Measurements from ENCODE around the gene HAPSTR1. TPM values are rescaled to one million over a fixed set of nuclear protein-coding genes. Genes with fewer than 3 reads are reported as not detected.

HAPSTR1 gene
- polyA plus RNA-seq, 1 of the 3 experiments (the other 2 are of a cell fraction) = 7.0 TPM

- Histone ChIP-seq H3K36me3 (replicated peaks in 1 of 2; ENCODE audit: control insufficient read depth in 1 of 2, insufficient read depth in 2 of 2, low read length in 1 of 2) (no peaks in the 10 kb centered on the region), H3K9me2 (no peaks in the 10 kb centered on the region), H3K4me3 (ENCODE audit: low read depth in 2 of 2, low read length in 1 of 2) (no peak overlapping the region), H3K27ac (ENCODE audit: low read depth in 2 of 2, low read length in 1 of 2) (no peak overlapping the region), H2AFZ (ENCODE audit: low read depth) (no peak overlapping the region), H3K9me3 (no peaks in the 10 kb centered on the region), H4K20me1 (ENCODE audit: insufficient read depth) (no peaks in the 10 kb centered on the region), H3K79me2 (ENCODE audit: insufficient read depth) (no peaks in the 10 kb centered on the region), H3K4me2 (no peak overlapping the region), H3K4me1 (ENCODE audit: control insufficient read depth in 1 of 2, insufficient read depth in 2 of 2, low read depth in 1 of 2, low read length in 1 of 2) (no peaks in the 10 kb centered on the region), H3K27me3 (ENCODE audit: insufficient read depth) (no peaks in the 10 kb centered on the region), H3F3A (replicated peaks; ENCODE audit: insufficient read depth) (peaks cover 4% of the 10 kb centered on the region), H3K9ac (no peak overlapping the region)
- no peak for DNase-seq
- POLR2A ChIA-PET = no interaction called here
- 59% methylated on average over 2 of the region's 2 CpGs for WGBS (ENCODE audit: low lambda C conversion rate)
- CTCF ChIA-PET = no interaction called here
- no peak for TF ChIP-seq RAD21 (IDR thresholded peaks at IDR 0.05; ENCODE audit: low read length)
- TF ChIP-seq SIN3A (IDR thresholded peaks at IDR 0.05; ENCODE audit: borderline replicate concordance, low read depth, low read length) = no peak
- no peak for TF ChIP-seq TAF1 (IDR thresholded peaks at IDR 0.05; ENCODE audit: borderline replicate concordance, low read depth, low read length)
- no peak for TF ChIP-seq MAX (IDR thresholded peaks at IDR 0.05; ENCODE audit: low read depth)
- TF ChIP-seq EP300 (IDR thresholded peaks at IDR 0.05; ENCODE audit: borderline replicate concordance in 1 of 2, low read depth in 1 of 2, low read length in 1 of 2) = no peak
- no peak for TF ChIP-seq TCF12 (IDR thresholded peaks at IDR 0.05)
- no peak for TF ChIP-seq USF1 (IDR thresholded peaks at IDR 0.05; ENCODE audit: borderline replicate concordance, low read depth)
- no peak for TF ChIP-seq FOXM1 (IDR thresholded peaks at IDR 0.05; ENCODE audit: low read depth)
- no peak for TF ChIP-seq EZH2phosphoT487 (IDR thresholded peaks at IDR 0.05; ENCODE audit: borderline replicate concordance, low read depth)
- TF ChIP-seq GABPA (IDR thresholded peaks at IDR 0.05; ENCODE audit: low read depth) = no peak
These were observed 35.8 kb upstream of the HAPSTR1 start for GRCh38 chr16:9055661-9056060.

GRCh38 chr16:9056061-9056460 lies 35.4 kb upstream of the HAPSTR1 start:
- WGBS (ENCODE audit: low lambda C conversion rate) = 84% methylated on average over 9 of the region's 9 CpGs
- Histone ChIP-seq H3K79me2 (ENCODE audit: insufficient read depth) (no peaks in the 10 kb centered on the region), H2AFZ (ENCODE audit: low read depth) (no peak overlapping the region), H3K4me3 (ENCODE audit: low read depth in 2 of 2, low read length in 1 of 2) (no peak overlapping the region), H3K27me3 (ENCODE audit: insufficient read depth) (no peaks in the 10 kb centered on the region), H3K9me3 (no peaks in the 10 kb centered on the region), H3K9me2 (no peaks in the 10 kb centered on the region), H3K4me1 (ENCODE audit: control insufficient read depth in 1 of 2, insufficient read depth in 2 of 2, low read depth in 1 of 2, low read length in 1 of 2) (no peaks in the 10 kb centered on the region), H4K20me1 (ENCODE audit: insufficient read depth) (no peaks in the 10 kb centered on the region), H3K36me3 (replicated peaks in 1 of 2; ENCODE audit: control insufficient read depth in 1 of 2, insufficient read depth in 2 of 2, low read length in 1 of 2) (no peaks in the 10 kb centered on the region), H3K4me2 (no peak overlapping the region), H3K9ac (no peak overlapping the region), H3F3A (replicated peaks; ENCODE audit: insufficient read depth) (peaks cover 4% of the 10 kb centered on the region), H3K27ac (ENCODE audit: low read depth in 2 of 2, low read length in 1 of 2) (no peak overlapping the region)
- TF ChIP-seq YY1 (IDR thresholded peaks at IDR 0.05; ENCODE audit: low read depth) (no peak), RFX5 (IDR thresholded peaks at IDR 0.05; ENCODE audit: low read length) (no peak), MAX (IDR thresholded peaks at IDR 0.05; ENCODE audit: low read depth) (no peak), MXI1 (IDR thresholded peaks at IDR 0.05; ENCODE audit: low read depth, low read length) (no peak), EP300 (IDR thresholded peaks at IDR 0.05; ENCODE audit: borderline replicate concordance in 1 of 2, low read depth in 1 of 2, low read length in 1 of 2) (no peak), RAD21 (IDR thresholded peaks at IDR 0.05; ENCODE audit: low read length) (no peak), ELF1 (IDR thresholded peaks at IDR 0.05) (no peak), IRF3 (IDR thresholded peaks at IDR 0.05; ENCODE audit: low read depth, low read length) (no peak), EZH2phosphoT487 (IDR thresholded peaks at IDR 0.05; ENCODE audit: borderline replicate concordance, low read depth) (no peak), NFIC (IDR thresholded peaks at IDR 0.05; ENCODE audit: borderline replicate concordance) (no peak), FOXM1 (IDR thresholded peaks at IDR 0.05; ENCODE audit: low read depth) (no peak), JUND (IDR thresholded peaks at IDR 0.05) (no peak), RCOR1 (IDR thresholded peaks at IDR 0.05; ENCODE audit: low read length) (no peak), USF2 (IDR thresholded peaks at IDR 0.05; ENCODE audit: borderline replicate concordance, low read depth, low read length) (no peak), FOXJ3 (CRISPR knock-in tag; IDR thresholded peaks at IDR 0.05) (no peak), SMC3 (IDR thresholded peaks at IDR 0.05; ENCODE audit: low read depth, low read length) (no peak), REST (IDR thresholded peaks at IDR 0.05; ENCODE audit: low read depth, low read length) (no peak), POLR2AphosphoS5 (IDR thresholded peaks at IDR 0.05; ENCODE audit: low read depth, low read length) (no peak)
- DNase-seq = no peak
- POLR2A ChIA-PET = no interaction called here
- CTCF ChIA-PET = no interaction called here
